Measurements from ENCODE around the gene RIN3. TPM values are rescaled to one million over a fixed set of nuclear protein-coding genes. Genes with fewer than 3 reads are reported as not detected.

RIN3 gene
- polyA plus RNA-seq, 3 donors: 6.9 to 8.3 (median 7.8) TPM

DNA sequence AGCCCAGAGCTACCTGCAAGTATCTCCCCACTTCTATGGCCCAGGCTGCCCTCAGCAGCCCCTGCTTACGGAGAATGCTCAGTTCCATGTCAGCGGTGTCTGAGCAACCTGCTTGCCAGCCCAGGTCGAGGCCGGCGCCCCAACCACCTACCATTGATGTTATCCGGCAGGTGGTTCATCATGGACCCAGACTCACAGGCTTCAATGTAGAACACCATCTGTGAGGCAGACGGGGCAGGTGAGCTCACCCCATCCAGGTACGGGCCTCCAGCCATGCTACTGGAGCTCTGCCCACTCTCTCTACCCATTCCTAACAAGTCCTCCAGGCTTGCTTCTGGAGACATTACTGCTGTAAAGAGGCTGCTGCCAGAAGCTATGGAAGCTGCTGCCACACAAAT is 199.1 kb downstream of the RIN3 start:
- DNase-seq: no peak

DNA sequence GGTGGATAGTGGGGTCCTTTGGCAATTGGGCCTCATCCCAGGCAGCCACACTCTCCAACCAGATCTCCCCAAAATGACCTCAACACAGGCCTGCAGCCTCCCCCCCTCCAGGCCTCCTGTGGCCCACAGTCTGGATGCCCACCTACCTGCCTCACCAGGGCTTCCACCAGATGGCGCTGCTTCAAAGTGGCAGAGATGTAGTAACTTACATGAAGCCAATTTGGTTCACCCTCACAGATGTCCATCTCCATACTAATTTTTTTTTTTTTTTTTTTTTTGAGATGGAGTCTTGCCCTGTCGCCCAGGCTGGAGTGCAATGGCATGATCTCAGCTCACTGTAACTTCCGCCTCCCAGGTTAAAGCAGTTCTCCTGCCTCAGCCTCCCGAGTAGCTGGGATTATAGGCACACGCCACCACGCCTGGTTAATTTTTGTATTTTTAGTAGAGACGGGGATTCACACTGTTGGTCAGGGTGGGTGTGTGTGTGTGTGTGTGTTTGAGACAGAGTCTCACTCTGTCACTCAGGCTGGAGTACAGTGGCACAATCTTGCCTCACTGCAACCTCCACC is 201.2 kb downstream of the RIN3 start:
- DNase-seq: peak; percentile 36

DNA sequence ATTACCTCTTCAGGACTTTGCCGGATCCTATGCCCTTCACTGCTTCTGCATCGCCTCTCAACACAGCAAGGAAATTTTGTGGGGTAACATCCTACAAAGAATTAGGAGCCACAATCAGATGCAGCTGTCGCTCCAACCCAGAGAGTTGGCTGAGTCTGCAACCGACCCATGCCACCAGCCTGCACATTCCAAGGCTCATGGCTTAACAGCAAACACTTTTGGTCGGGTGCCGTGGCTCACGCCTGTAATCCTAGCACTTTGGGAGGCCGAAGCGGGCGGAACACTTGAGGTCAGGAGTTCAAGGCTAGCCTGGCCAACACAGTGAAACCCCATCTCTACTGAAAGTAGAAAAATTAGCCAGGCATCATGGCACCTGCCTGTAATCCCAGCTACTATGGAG is 202.6 kb downstream of the RIN3 start:
- no peak for DNase-seq

DNA sequence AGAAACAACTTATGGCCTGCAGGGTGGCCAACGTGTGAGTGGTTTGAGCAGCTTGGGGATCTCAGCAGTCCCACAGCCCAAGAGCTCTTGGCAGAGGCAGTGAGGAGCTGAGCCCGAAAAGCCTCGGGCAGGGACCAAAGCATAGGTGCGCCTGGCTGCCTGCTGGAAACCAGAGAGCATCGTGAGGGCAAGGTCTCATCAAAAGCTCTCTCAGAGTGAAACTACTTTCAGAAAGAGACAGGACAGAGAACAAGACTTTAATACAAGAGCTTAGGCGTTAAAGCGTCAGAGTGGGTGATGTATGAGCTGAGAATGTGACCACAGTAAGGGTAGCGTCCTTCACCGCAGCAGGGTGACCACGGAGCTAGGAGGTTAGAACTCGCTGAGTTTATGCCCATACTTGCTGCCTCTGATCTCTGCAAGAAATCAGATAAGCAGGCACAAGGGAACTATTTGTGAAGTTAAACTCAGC is 204.0 kb downstream of the RIN3 start:
- DNase-seq: no peak

DNA sequence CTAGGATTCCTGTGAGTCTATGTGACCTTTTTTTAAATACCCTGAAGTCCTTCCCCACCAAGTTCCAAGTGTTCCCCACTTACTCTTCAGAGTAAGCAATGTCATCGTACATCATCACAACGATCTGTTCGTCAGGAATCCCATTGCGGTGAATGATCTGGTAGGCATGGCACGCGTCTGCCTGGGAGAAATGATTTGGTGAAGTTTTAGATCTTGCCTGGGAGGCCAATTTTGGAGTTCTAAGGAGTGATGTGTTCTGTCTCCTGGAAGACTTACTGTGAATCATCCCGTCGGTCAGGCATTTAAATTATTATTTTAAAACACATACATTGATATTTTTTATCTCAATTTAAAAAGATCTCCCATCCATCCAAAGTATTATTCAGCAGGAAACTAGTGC is 205.1 kb downstream of the RIN3 start:
- no peak for DNase-seq

DNA sequence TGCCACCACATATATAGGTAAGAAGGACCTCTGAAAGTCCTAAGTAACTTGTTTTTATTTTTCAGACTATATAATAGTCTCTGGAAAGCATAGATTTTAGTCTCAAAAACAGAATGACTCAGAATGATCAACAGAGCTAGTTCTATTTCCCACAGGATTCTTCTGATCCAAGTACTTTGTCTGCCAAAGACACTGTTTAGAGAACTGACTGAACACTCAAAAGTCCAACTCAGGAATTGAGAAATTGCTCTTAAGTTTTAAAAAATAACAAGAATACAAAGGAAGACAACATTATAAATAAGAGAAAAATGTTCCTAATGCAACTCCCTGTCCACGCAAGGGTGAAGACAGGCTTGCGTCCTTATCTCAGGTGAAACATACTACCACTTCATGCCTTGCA is 205.8 kb downstream of the RIN3 start:
- DNase-seq: no peak

DNA sequence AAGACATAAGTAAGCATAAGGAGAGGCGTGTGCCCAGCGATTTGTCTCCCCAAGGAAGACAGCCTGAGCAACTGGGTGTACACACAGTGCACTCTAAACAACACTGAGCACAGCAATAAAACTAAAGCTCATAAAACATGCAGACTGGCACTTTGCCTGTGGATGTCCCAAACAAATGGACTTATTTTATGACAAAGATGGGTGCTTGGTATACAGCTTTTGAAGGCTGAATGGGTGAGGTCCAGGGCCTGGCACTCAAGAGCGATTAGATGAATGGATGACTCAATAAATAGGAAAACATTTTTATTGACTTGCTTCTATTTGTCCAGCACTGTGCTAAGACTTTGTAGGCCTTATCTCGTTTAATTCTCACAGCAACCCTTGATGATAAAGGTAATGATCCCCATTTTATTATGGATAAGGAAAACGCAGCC is 206.3 kb downstream of the RIN3 start:
- DNase-seq: no peak

DNA sequence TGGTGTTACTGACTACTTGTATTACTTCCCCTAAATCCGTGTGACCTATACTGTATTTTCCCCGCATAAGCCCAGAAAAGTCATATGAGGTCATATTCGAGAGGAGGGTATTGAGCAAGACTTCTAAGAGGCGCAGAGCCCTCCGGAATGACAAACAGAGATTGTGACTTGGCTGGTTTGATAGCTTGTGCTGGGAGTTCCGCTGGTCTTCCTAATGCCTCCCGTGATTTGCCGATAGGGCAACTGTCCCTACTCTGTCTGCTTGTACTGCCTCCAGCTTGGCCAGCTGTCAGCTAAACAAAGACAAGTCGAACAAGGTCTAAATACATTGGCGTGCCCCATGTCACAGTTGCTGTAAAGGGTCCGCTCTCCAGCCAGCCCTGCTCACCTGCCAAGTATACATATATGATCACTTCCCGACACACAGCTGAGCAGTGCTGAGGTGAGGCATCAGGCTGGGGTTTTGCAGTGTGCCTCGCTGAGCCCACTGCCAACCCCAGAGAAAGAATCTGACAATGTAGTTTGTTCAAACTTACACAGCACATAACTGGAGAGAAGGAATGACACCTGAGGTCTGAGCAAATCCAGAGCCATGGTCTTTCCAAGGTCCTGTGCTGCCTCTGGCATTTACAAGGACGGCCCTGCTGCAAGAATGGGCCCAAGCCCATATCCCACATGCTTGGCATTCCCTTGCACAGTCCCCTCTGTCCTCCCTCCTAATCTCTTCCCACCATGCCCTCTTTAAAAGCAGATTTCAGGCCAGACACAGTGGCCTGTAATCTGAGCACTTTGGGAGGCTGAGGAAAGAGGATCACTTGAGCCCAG is 211.1 kb downstream of the RIN3 start:
- DNase-seq: no peak

DNA sequence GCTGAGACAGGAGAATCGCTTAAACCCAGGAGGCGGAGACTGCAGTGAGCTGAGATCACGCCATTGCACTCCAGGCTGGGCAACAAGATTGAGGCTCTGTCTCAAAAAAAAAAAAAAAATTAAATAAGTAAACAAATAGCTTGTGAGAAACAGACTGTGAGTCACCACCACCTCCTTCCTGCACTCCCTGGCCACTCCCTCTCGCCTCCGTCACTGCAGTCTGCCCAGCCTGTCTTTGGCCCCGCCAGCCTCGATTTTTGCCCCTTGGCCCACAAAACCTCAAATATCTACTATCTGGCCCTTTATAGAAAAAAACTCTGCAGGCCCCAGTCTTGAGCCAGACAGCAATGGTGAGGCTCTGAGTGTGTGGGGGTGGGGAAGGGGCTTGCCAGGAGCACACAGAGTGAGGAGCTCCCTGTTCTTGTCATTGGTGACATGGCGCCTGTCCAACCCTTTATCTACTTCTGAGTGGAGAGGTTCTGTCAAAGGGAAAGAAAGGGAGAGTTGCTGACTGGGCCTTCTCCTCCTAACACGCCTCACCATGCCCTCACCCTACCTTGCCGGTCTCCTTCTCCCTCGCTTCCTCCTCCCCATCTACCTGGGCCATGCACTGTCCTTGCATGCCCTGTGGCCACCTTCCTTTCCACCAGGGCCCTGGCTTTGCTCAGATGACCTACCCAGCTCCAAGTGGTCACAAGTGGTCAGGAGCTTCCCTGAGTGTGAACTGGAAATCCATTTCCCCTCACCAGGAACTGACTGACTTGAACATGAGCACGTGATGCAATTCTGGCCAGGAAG is 212.8 kb downstream of the RIN3 start:
- DNase-seq: no peak

DNA sequence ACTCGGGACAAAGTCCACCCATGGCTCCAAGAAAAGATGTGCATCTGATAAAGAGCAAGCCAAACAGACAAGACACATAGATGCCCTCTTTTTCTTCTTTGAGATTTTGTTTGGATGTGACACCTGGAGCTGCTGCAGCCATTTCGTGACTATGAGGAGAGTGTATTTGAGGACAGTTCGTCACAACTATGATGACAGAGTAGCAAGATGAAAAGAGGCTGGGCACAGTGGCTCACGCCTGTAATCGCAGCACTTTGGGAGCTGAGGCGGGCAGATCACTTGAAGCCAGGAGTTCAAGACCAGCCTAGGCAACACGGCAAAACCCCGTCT is 213.3 kb downstream of the RIN3 start:
- no peak for DNase-seq

DNA sequence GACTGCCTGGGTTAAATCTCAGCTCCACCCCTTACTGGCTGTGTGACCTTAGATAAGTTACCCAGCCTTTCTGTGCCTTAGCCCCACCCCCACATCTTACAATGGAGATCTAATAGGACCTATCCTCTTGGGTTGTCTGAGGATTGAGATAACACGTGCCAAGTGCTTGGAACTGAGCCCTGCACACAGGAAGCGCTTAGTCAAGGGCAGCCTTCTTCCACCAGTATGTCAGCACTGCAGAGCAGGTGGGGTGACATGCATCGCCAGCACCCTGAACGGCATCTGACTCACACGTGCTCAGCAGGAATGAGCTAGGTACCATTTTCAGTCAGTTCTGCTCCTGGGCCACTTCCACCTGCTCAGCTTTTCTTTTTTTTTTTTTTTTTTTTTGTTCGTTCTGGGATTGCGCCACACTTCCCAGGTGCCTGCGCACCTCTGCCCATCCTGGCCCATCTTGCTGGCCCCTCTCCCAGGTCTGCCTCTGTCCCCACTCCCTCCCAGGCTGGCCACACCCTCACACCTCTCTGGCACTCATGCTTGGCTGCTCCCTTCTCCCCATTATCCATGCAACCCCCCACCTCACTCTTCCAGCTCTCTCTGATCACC is 215.3 kb downstream of the RIN3 start:
- no peak for DNase-seq

DNA sequence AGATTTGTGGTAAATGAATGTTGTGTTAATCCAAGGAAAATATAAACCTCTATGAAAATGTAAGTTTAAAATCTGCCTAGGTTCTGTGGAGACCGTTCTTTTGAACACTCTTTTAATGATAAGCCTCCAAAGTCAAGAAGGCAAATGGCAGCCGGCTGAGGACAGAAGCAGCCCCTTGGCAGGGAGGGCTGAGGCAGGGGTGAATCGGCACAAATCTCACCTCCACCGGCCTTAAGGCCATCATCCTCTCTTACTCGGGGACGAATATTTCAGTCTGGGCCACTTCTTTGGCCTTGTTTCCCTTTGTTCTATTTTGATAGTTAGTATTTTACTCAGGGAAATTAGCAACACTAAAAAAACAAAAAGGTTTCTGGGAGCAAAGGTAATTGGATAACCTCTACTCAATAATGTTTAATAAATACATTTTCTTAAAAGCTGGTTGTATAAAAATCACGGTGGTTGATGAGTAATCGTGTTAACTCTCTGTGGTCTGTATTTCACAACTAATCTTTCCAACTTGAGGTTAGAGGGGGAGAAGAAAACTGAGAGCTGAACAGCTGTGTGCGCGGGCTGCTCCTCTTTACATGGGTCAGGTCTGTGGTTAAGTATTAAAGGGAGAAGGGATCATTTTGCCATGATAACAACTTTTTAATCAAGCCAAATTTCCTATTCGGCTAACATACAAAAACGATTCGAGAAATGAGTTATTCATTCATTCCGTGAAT is 216.2 kb downstream of the RIN3 start:
- no peak for DNase-seq

DNA sequence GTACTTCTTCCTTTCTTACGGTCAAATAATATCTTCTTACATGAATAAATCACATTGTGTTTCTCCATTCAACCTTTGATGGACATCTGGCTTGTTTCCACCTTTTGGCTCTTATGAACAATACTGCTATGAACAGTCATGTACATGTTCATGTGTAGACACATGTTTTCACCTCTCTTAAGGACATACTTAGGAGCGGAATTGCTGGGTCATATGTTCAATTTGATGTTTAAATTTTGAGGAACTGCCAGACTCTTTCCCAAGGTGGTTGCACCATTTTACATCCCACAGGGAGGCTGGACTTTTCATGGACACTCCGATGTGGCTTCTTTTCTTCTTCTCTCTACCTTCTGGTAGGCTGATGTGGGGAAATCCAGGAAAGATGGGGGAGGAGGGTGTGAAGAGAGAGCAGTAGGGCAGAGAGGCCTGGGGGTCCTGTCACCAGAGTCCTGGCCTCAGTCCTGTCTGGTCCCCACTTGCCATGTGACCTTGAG is 218.1 kb downstream of the RIN3 start:
- DNase-seq: no peak

DNA sequence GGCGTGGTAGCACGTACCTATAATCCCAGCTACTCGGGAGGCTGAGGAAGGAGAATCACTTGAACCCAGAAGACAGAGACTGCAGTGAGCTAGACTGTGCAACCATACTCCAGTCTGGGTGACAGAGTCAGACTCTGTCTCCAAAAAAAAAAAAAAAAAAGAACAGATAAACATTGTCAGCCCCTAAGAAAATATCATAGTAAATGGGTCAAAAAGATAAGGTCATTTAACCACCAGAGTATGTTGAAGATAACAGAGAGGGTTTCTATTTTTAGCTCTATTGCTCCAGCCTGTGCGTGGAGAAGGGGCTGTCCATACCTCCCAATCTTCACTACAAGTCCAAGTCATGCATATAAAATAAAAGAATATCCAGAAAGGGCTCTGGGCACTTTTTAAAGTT is 219.4 kb downstream of the RIN3 start:
- DNase-seq: no peak

DNA sequence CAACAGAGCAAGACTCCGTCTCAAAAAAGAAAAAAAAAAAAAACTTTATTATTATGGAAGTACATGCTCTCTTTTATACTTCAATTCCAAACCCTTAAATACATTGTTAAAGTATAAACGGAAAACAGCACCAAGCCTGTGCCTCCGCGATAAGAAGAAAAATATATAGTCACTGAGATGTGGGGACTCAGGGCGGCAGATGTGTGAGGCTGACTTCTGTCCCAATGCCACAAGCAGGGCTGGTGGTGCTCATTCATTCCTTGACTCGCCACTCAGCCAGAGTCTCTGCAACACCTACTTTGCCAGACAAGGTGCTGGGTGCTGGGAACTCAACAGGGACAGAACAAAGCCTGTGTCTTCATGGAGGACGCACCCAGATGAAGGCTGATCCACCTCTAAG is 221.0 kb downstream of the RIN3 start:
- DNase-seq: no peak

DNA sequence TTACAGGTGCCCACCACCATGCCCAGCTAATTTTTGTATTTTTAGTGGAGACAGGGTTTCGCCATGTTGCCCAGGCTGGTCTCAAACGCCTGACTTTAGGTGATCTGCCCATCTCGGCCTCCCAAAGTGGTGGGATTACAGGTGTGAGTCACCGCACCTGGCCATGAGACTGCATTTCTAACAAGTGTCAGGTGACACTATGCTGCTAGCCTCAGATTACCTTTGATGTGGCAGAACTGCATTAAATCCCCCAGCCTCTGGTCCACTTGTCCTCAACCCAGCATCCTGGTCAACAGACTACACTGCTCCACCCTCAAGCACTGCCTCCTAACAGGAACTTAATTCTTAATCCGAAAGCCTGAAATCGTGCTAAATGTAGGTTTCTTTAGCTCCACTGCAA is 221.8 kb downstream of the RIN3 start:
- DNase-seq: no peak

DNA sequence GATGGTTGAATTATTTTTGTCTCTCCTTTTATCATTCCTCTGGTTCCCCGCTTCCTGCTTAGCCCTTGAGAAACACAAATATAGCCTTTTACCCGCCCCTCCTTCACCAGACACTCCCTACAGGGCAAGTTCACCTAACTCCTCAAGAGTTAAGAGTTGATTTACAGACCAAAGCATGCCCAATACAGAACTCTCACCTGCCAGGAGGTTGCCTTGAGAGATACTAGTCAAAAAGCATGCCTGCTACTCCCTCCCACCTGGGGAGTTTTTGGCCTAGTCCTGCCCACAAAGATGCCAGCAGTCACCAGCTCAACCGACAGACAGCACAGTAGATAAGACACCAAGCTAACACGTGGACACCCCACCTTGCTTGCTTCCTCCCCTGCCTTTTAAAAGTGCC is 223.6 kb downstream of the RIN3 start:
- DNase-seq: no peak

DNA sequence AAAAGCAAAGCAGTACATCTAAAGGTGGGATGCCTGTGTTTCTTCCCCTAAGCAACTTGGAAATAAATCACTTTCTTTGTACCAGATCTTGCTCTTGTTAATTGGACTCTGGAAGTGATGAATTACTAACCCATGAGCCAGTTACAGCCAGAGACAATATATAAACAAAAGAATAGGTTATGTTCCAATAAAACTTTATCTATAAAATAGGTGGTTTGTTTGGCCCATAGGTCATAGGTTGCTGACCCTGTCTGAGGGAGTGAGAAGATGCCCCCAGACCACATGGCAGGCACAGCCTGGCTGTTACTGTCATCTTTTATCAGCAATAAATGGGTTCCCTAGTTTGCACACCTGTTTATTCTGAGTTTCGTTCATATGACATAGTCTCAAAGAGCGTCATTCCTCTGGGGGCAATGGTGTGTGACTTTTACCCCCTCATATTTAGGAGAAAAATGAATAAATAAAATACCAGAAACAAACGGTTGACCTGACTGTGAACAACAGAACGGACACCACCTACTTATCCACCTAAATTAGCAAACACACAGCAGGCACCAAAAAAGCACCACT is 224.1 kb downstream of the RIN3 start:
- DNase-seq: no peak

All from renal pelvis (tissue), 4 donors.